H1 (cell line): Measurements from ENCODE around the gene SHC3. TPM values are rescaled to one million over a fixed set of nuclear protein-coding genes. Genes with fewer than 3 reads are reported as not detected.

ENCODE experiments used
- ATF3 ChIP-seq: IDR thresholded peaks from 2 replicates; pipeline ENCODE4 v1.6.1; 2011; ENCODE audit warnings: low read depth, mild to moderate bottlenecking, low read length; ENCODE audit not compliant: insufficient read depth
- BCL11A ChIP-seq, 2 experiments: IDR thresholded peaks; one replicate each; pipeline ENCODE4 v1.6.1; 2011; ENCODE audit warnings: low read depth in 2 of 2, low read length in 2 of 2, mild to moderate bottlenecking in 2 of 2
- BRCA1 ChIP-seq: IDR thresholded peaks from 2 replicates; pipeline ENCODE4 v1.6.1; 2012; ENCODE audit warnings: low read depth, low read length, improper control_type of control experiment
- CREB1 ChIP-seq: IDR thresholded peaks from 2 replicates; pipeline ENCODE4 v1.6.1; 2012; ENCODE audit warnings: inconsistent platforms
- CTBP2 ChIP-seq: IDR thresholded peaks from 2 replicates; pipeline ENCODE4 v1.7.0; 2011; ENCODE audit warnings: borderline replicate concordance, mild to moderate bottlenecking, moderate library complexity, mixed read lengths, low read length; ENCODE audit not compliant: insufficient read depth, insufficient read length
- HDAC6 ChIP-seq: IDR thresholded peaks from one replicate; pipeline ENCODE4 v1.7.1; 2012; ENCODE audit warnings: low read depth, mild to moderate bottlenecking, inconsistent platforms, low read length, moderate library complexity
- KDM1A ChIP-seq: fragments of 200-600, 300-600 bp; sonication (generic); IDR thresholded peaks from 2 replicates; pipeline ENCODE4 v1.7.1; 2016; ENCODE audit warnings: mild to moderate bottlenecking, low read length, borderline replicate concordance
- KDM4A ChIP-seq: IDR thresholded peaks from one replicate; pipeline ENCODE4 v1.7.1; 2012; ENCODE audit warnings: low read depth, mild to moderate bottlenecking, moderate library complexity, low read length, inconsistent platforms; ENCODE audit not compliant: severe bottlenecking
- KDM5A ChIP-seq: fragments of 200-600 bp; IDR thresholded peaks from 2 replicates; pipeline ENCODE4 v1.7.1; 2012; ENCODE audit warnings: mild to moderate bottlenecking, low read length, inconsistent platforms, mixed read lengths
- SAP30 ChIP-seq: fragments of 300-600 bp; sonication (generic); IDR thresholded peaks from 2 replicates; pipeline ENCODE4 v1.7.1; 2012; ENCODE audit warnings: low read length, moderate library complexity, mild to moderate bottlenecking, inconsistent platforms; ENCODE audit not compliant: insufficient read depth, insufficient replicate concordance
- polyA plus RNA-seq, 7 experiments: library from polyadenylated mRNA; depleted of rRNA in 3 of 7; stranded (reverse) in 5 of 7; unstranded in 2 of 7; fragments of >200 nt in 5 of 7; fragments of 200-250 nt in 2 of 7; gene quantifications; 1 replicate in 5 of 7; 2 replicates in 1 of 7; 4 replicates in 1 of 7; pipeline versions ENCODE4 v1.2.1 to v1.2.3, GENCODE V29; 2011 to 2013; ENCODE audit warnings: missing spikeins in 2 of 7, mixed read lengths in 2 of 7
- total RNA-seq: library from RNA; stranded (reverse); fragmentation: NEBNext Ultra II Directional; extraction: Animal tissue kit (Norgen Biotek cat#: 25700); gene quantifications from 2 replicates; pipeline ENCODE4 v1.2.1, GENCODE V29; 2021
- TF ChIP-seq, protein P1 (sequence below): fragments of 300-600 bp; sonication (generic); IDR thresholded peaks from 2 replicates; pipeline ENCODE4 v1.7.1; 2012; ENCODE audit warnings: low read length, moderate library complexity, mild to moderate bottlenecking, inconsistent platforms; ENCODE audit not compliant: insufficient replicate concordance

Gene SHC3
- total and polyA plus RNA-seq, 2 of the 8 experiments (the other 6 are each of a cell fraction or from before 2014, with no cell fraction given) = 1.4 to 7.1 TPM

- TF ChIP-seq, protein P1, sequence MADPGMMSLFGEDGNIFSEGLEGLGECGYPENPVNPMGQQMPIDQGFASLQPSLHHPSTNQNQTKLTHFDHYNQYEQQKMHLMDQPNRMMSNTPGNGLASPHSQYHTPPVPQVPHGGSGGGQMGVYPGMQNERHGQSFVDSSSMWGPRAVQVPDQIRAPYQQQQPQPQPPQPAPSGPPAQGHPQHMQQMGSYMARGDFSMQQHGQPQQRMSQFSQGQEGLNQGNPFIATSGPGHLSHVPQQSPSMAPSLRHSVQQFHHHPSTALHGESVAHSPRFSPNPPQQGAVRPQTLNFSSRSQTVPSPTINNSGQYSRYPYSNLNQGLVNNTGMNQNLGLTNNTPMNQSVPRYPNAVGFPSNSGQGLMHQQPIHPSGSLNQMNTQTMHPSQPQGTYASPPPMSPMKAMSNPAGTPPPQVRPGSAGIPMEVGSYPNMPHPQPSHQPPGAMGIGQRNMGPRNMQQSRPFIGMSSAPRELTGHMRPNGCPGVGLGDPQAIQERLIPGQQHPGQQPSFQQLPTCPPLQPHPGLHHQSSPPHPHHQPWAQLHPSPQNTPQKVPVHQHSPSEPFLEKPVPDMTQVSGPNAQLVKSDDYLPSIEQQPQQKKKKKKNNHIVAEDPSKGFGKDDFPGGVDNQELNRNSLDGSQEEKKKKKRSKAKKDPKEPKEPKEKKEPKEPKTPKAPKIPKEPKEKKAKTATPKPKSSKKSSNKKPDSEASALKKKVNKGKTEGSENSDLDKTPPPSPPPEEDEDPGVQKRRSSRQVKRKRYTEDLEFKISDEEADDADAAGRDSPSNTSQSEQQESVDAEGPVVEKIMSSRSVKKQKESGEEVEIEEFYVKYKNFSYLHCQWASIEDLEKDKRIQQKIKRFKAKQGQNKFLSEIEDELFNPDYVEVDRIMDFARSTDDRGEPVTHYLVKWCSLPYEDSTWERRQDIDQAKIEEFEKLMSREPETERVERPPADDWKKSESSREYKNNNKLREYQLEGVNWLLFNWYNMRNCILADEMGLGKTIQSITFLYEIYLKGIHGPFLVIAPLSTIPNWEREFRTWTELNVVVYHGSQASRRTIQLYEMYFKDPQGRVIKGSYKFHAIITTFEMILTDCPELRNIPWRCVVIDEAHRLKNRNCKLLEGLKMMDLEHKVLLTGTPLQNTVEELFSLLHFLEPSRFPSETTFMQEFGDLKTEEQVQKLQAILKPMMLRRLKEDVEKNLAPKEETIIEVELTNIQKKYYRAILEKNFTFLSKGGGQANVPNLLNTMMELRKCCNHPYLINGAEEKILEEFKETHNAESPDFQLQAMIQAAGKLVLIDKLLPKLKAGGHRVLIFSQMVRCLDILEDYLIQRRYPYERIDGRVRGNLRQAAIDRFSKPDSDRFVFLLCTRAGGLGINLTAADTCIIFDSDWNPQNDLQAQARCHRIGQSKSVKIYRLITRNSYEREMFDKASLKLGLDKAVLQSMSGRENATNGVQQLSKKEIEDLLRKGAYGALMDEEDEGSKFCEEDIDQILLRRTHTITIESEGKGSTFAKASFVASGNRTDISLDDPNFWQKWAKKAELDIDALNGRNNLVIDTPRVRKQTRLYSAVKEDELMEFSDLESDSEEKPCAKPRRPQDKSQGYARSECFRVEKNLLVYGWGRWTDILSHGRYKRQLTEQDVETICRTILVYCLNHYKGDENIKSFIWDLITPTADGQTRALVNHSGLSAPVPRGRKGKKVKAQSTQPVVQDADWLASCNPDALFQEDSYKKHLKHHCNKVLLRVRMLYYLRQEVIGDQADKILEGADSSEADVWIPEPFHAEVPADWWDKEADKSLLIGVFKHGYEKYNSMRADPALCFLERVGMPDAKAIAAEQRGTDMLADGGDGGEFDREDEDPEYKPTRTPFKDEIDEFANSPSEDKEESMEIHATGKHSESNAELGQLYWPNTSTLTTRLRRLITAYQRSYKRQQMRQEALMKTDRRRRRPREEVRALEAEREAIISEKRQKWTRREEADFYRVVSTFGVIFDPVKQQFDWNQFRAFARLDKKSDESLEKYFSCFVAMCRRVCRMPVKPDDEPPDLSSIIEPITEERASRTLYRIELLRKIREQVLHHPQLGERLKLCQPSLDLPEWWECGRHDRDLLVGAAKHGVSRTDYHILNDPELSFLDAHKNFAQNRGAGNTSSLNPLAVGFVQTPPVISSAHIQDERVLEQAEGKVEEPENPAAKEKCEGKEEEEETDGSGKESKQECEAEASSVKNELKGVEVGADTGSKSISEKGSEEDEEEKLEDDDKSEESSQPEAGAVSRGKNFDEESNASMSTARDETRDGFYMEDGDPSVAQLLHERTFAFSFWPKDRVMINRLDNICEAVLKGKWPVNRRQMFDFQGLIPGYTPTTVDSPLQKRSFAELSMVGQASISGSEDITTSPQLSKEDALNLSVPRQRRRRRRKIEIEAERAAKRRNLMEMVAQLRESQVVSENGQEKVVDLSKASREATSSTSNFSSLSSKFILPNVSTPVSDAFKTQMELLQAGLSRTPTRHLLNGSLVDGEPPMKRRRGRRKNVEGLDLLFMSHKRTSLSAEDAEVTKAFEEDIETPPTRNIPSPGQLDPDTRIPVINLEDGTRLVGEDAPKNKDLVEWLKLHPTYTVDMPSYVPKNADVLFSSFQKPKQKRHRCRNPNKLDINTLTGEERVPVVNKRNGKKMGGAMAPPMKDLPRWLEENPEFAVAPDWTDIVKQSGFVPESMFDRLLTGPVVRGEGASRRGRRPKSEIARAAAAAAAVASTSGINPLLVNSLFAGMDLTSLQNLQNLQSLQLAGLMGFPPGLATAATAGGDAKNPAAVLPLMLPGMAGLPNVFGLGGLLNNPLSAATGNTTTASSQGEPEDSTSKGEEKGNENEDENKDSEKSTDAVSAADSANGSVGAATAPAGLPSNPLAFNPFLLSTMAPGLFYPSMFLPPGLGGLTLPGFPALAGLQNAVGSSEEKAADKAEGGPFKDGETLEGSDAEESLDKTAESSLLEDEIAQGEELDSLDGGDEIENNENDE = no peak
- TF ChIP-seq CREB1 (no peak), SAP30 (no peak), BRCA1 (no peak), KDM5A (no peak), ATF3 (no peak), CTBP2 (no peak), KDM1A (no peak), BCL11A (IDR thresholded peaks at IDR 0.05; ENCODE audit: low read depth in 2 of 2, low read length in 2 of 2) (no peak), KDM4A (no peak), HDAC6 (no peak)
Measured at GRCh38 chr9:88957526-88957925, 221.1 kb downstream of the SHC3 start (continued).
